Mucosa of rectum (tissue), 2 donors: Measurements from ENCODE around the gene SPEN.

Source experiments
- H3K27ac ChIP-seq, 2 donors: one replicate each; pipeline ENCODE4 v1.7.0; 2013; ENCODE audit warnings: inconsistent platforms in 2 of 2, low read depth in 2 of 2, low read length in 2 of 2
- H3K27me3 ChIP-seq, 2 donors: one replicate each; pipeline ENCODE4 v1.7.0; 2013; ENCODE audit warnings: low read length in 2 of 2; ENCODE audit not compliant: control insufficient read depth in 2 of 2, insufficient read depth in 2 of 2
- H3K36me3 ChIP-seq, 2 donors: one replicate each; pipeline ENCODE4 v1.7.0; 2013; ENCODE audit warnings: low read length in 2 of 2; ENCODE audit not compliant: control insufficient read depth in 2 of 2, insufficient read depth in 2 of 2
- H3K4me1 ChIP-seq, 2 donors: one replicate each; pipeline ENCODE4 v1.7.0; 2013; ENCODE audit warnings: low read length in 2 of 2, mild to moderate bottlenecking in 1 of 2; ENCODE audit not compliant: control insufficient read depth in 2 of 2, insufficient read depth in 2 of 2
- H3K4me3 ChIP-seq, 2 donors: one replicate each; pipeline ENCODE4 v1.7.0; 2013; ENCODE audit warnings: low read length in 2 of 2
- H3K9ac ChIP-seq, 2 donors: one replicate each; pipeline ENCODE4 v1.7.0; 2013; ENCODE audit warnings: low read length in 2 of 2, low read depth in 1 of 2, mild to moderate bottlenecking in 1 of 2
- H3K9me3 ChIP-seq, 2 donors: one replicate each; pipeline ENCODE4 v1.7.0; 2013; ENCODE audit warnings: low read length in 2 of 2; ENCODE audit not compliant: control insufficient read depth in 2 of 2
- donor health status: healthy.
- donor health status: Normal muscosa, but diverticular disease.

Gene SPEN

DNA sequence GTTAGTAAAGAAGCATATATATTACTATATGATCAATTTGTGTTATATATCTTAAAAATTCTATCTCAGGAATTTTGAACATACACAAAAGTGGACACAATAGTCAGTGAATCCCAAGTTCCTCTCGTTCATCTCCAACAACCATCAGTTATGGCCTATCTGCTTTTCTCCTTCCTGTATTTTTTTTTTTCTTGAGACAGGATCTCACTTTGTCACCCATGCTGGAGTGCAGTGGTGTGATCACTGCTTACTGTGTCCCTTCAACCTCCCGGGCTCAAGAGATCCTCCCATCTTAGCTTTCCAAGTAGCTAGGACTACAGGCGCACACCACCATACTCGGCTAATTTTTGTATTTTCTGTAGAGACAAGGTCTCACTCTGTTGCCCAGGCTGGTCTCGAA, 9.4 kb downstream of the SPEN start:
- Histone ChIP-seq H3K9me3 (no peaks in the 10 kb centered on the region), H3K9ac (no peak overlapping the region), H3K4me3 (no peak overlapping the region), H3K27ac (no peak overlapping the region), H3K4me1 (peaks cover 2% of the 10 kb centered on the region in 2 donors), H3K36me3 (no peaks in the 10 kb centered on the region), H3K27me3 (no peaks in the 10 kb centered on the region)

DNA sequence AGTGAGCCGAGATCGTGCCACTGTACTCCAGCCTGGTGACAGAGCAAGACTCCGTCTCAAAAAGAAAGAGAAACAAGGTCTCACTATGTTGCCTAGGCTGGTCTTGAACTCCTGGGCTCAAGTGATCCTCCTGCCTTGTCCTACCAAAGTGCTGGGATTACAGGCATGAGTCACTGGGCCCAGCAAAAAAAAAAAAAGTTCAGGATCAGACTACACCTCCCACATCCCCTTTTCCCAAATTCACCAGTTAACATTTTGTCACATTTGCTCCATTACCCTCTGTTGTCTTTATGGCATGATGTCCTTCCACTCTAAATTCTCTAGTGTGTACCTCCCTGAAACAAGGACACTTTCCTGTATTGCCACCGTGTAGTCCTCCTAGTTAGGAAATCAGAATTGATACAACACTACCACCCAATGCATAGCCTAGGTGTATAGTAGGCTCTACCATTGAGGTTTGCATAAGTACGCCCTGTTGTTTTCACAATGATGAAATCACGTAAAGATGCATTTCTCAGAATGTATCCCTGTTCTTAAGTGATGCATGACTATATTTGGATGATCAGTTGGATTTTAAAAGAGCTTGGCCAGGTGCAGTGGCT, 10.7 kb downstream of the SPEN start:
- H3K27ac ChIP-seq = no peak overlapping the region
- no peak overlapping the region for H3K4me3 ChIP-seq
- H3K9me3 ChIP-seq = no peaks in the 10 kb centered on the region
- no peak overlapping the region for H3K9ac ChIP-seq
- H3K36me3 ChIP-seq = no peaks in the 10 kb centered on the region
- no peaks in the 10 kb centered on the region for H3K4me1 ChIP-seq
- H3K27me3 ChIP-seq = no peaks in the 10 kb centered on the region

DNA sequence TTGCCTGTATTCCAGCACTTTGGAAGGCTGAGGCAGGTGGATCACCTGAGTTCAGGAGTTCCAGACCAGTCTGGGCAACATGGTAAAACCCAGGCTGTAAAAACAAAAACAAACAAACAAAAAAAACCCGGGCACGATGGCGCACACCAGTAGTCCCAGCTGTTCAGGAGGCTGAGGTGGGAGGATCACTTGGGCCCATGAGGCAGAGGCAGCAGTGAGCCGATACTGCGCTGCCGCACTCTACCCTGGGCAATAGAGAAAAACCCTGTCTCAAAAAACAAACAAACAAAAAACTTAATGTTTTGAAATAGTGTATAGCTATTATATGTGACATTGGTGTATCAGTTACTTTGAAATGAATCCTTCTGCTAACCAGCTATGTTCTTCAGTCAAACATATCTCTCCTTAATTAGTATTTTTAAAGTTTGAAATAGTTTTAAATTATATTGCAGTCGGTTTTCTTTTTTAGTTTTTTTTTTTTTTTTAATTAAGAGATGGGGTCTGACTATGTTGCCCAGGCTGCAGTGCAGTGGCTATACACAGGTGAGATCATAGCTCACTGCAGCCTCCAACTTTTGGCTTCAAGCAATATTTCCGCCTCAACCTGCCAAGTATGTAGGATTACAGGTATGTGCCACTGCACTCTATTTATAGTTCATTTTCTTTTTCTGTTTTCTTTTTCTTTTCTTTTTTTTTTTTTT, 11.3 kb downstream of the SPEN start:
- H3K4me3 ChIP-seq = no peak overlapping the region
- H3K9me3 ChIP-seq = no peaks in the 10 kb centered on the region
- H3K27me3 ChIP-seq = no peaks in the 10 kb centered on the region
- no peak overlapping the region for H3K9ac ChIP-seq
- no peak overlapping the region for H3K27ac ChIP-seq
- no peaks in the 10 kb centered on the region for H3K36me3 ChIP-seq
- no peaks in the 10 kb centered on the region for H3K4me1 ChIP-seq

DNA sequence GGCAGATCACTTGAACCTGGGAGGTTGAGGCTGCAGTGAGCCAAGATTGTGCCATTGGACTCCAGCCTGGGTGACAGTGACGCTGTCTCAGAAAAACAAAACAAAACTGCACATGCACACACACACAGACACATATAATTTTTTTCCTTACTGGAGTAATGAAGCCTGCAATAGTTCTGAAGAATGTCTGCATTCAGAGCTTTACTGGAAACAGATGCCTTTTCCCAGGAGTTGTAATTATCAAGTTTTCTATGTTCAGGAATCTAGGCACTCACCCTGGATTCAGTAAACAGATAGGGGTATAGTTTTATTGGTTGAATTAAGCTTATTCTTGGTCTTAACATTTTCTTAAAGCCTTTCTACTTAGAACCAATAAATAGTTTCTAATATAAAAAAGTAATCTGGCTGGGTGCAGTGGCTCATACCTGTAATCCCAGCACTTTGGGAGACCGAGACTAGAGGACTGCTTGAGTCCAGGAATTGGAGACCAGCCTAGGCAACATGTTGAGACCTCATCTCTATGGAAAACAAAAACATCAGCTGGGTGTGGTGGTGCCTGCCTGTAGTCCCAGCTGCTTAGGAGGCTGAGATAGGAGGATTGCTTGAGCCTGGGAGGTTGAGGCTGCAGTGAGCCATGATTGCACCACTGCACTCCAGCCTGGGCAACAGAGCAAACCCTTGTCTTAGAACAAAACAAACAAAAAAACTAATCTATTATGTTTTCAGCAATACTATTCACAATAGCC, 15.8 kb downstream of the SPEN start:
- H3K9ac ChIP-seq = no peak overlapping the region
- H3K4me3 ChIP-seq = no peak overlapping the region
- no peaks in the 10 kb centered on the region for H3K9me3 ChIP-seq
- no peaks in the 10 kb centered on the region for H3K4me1 ChIP-seq
- no peaks in the 10 kb centered on the region for H3K36me3 ChIP-seq
- H3K27me3 ChIP-seq = no peaks in the 10 kb centered on the region
- no peak overlapping the region for H3K27ac ChIP-seq

DNA sequence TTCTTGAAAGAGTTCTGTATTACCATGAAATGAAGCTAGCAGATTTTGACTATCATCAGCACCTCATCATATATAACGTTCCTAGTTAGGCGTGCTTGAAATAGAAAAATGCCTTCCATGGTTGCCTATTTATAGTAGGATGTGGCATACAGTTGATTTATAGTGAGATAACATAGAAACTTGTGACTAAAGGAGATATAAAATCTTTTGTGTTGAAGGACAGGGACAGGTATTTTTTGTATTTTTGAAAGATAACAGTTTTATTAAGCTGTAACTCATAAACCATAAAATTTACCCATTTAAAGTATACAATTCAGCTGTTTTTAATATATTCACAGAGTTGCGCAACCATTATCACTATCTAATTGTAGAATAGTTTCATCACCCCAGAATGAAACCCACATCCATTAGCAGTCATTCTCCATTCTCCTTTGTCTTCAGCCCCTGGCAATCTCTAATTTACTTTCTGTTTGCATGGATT, 19.3 kb downstream of the SPEN start:
- H3K36me3 ChIP-seq = no peaks in the 10 kb centered on the region
- no peak overlapping the region for H3K9ac ChIP-seq
- no peaks in the 10 kb centered on the region for H3K27me3 ChIP-seq
- H3K9me3 ChIP-seq = no peaks in the 10 kb centered on the region
- no peak overlapping the region for H3K27ac ChIP-seq
- H3K4me1 ChIP-seq = no peaks in the 10 kb centered on the region
- H3K4me3 ChIP-seq = no peak overlapping the region

DNA sequence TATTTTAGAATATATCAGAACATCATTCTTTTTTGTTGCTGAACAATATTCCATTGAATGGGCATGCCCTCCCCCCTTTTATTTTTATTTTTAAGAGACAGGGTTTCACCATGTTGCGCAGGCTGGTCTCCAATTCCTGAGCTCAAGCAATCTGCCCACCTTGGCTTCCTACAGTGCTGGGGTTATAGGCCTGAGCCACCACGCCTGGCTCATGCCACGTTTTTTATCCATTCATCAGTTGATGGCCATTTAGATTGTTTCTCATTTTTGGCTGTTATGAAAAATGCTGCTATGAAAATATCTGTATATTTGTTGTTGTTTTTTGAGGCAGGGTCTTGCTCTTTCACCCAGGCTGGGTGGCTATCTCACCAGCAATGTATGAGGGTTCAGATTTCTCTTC, 19.8 kb downstream of the SPEN start:
- no peak overlapping the region for H3K9ac ChIP-seq
- no peak overlapping the region for H3K27ac ChIP-seq
- H3K27me3 ChIP-seq = no peaks in the 10 kb centered on the region
- no peaks in the 10 kb centered on the region for H3K4me1 ChIP-seq
- no peaks in the 10 kb centered on the region for H3K9me3 ChIP-seq
- H3K4me3 ChIP-seq = no peak overlapping the region
- H3K36me3 ChIP-seq = no peaks in the 10 kb centered on the region

DNA sequence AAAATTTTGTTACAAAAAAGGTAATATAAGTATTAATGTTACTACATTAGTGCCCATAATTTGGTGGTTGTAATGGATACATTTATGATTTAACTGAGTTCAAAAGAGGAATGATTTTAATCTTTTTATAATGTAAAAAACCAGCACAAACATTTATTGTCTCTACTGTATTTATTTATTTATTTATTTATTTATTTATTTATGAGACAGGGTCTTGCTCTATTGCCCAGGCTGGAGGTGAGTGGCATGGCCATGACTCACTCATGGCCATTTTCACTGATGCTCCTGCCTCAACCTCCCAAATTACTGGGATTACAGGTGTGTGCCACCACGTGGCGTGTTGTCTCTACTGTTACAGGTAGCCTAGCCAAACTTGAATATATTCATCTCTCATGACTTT, 21.9 kb downstream of the SPEN start:
- H3K36me3 ChIP-seq = peaks cover 8 to 11% of the 10 kb centered on the region in 2 donors
- H3K27ac ChIP-seq = no peak overlapping the region
- no peak overlapping the region for H3K9ac ChIP-seq
- H3K4me1 ChIP-seq = no peaks in the 10 kb centered on the region
- no peak overlapping the region for H3K4me3 ChIP-seq
- H3K9me3 ChIP-seq = no peaks in the 10 kb centered on the region
- H3K27me3 ChIP-seq = no peaks in the 10 kb centered on the region

DNA sequence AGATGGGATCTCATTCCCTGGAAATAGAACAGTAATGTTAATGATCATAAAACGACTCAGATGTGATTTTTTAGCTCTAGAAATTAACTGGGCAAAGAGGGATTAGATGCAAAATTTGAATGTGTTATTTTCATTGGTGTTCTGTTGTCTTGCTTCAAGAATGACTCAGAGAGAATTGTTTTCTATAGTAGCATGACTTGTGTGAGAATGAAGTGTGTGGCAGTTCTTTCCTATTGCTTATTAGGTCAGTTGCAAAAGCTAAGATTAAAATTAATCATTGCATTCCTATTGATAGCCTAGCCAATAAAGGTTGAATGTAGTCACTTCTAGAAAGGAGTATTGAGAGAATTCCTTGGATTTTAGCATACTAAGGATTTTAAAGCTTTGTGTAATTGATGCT, 22.9 kb downstream of the SPEN start:
- Histone ChIP-seq H3K36me3 (peaks cover 8 to 12% of the 10 kb centered on the region in 2 donors), H3K9ac (no peak overlapping the region), H3K4me1 (no peaks in the 10 kb centered on the region), H3K4me3 (no peak overlapping the region), H3K27ac (no peak overlapping the region), H3K27me3 (no peaks in the 10 kb centered on the region), H3K9me3 (no peaks in the 10 kb centered on the region)

DNA sequence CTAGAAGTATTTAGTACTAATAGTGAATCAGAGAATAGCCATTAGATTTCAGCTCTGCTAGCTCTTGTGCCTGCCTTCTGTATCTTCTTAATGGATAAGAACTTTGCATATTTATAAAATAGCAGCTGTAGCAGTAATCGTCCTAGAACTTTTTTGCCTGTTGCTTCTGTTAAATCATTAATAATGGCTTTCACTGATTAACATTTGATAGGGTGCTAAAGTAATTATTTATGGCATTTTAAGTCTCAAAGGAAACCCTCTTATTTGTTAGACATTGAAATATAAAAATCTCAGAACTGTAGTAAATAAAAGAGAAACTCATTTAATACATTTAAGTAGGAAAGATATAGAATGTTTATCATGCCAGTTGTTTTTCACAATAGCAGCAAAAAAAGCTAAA, 27.0 kb downstream of the SPEN start:
- no peak overlapping the region for H3K27ac ChIP-seq
- H3K4me1 ChIP-seq = no peaks in the 10 kb centered on the region
- H3K9me3 ChIP-seq = no peaks in the 10 kb centered on the region
- no peaks in the 10 kb centered on the region for H3K27me3 ChIP-seq
- H3K4me3 ChIP-seq = no peak overlapping the region
- peaks cover 16 to 19% of the 10 kb centered on the region in 2 donors for H3K36me3 ChIP-seq
- H3K9ac ChIP-seq = no peak overlapping the region

DNA sequence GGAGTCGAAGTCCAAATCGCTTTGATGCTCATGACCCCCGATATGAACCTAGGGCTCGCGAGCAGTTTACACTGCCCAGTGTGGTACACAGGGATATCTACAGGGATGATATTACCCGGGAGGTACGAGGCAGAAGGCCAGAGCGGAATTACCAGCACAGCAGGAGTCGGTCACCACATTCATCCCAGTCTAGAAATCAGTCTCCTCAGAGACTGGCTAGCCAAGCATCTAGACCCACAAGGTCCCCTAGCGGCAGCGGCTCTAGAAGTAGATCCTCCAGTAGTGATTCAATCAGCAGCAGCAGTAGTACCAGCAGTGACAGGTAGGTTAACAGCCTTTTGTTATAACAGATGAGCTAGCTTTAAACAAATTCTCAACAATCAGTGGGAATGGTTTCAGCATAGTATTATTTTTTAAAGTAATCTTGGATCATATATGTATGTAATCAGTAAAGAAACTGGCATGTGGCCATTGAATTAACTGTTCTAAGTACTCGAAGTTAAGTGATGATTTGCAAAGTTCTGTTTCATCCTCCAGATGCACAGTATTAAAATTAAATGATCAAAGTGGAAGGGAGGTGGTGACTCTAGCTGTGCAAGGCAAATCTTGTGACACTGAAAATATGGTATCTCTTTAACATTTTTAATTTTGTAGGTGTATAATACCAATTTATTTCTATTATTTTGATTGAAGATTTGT, 29.0 kb downstream of the SPEN start:
- Histone ChIP-seq H3K4me3 (no peak overlapping the region), H3K27me3 (no peaks in the 10 kb centered on the region), H3K4me1 (no peaks in the 10 kb centered on the region), H3K9me3 (no peaks in the 10 kb centered on the region), H3K36me3 (peaks cover 16 to 19% of the 10 kb centered on the region in 2 donors), H3K27ac (no peak overlapping the region), H3K9ac (no peak overlapping the region)
